B cell (primary cell): ENCODE results near the gene RERG.

ENCODE experiments used
- CTCF ChIP-seq: fragments of 200-600 bp; IDR thresholded peaks from one replicate; pipeline ENCODE4 v1.8.0; 2022; ENCODE audit warnings: antibody characterized with exemption, mild to moderate bottlenecking
- EZH2 ChIP-seq: IDR thresholded peaks from 2 replicates; pipeline ENCODE4 v1.6.1; 2012; ENCODE audit warnings: borderline replicate concordance, low read depth, mild to moderate bottlenecking, moderate library complexity, low read length; ENCODE audit not compliant: insufficient read depth, poor library complexity, severe bottlenecking

- TF ChIP-seq CTCF (no peak), EZH2 (no peak)
Observed at GRCh38 chr12:15212930-15213329, 8.3 kb downstream of the RERG start.
